Measurements from ENCODE around the gene HPS4. TPM values are rescaled to one million over a fixed set of nuclear protein-coding genes. Genes with fewer than 3 reads are reported as not detected.

Gene HPS4
- total RNA-seq, 1 donor from 2014 or later, result 95.5 TPM

DNA sequence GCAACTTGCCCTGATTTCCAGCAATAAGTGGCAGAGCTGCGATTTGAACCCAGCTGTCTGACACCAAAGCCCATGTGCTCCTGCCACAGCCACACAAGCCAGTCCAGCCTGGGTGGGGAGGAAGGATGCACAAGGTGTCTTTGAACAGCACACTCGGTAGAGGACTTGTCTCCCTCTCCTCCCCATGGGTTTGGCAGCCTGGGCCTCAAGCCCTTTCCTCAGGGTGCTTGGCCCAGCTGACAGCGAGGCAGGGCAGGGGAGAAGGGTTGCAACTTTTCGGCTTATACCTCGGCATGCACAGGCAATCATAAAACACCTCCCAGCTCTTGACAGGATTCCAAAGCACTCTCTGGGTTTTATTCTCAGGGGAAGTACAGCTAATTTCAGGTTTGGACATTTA, 35.2 kb downstream of the HPS4 start:
- peaks cover 2% of the 10 kb centered on the region for H3K27me3 Mint-ChIP-seq (ENCODE audit: insufficient read depth, low read depth)
- Histone ChIP-seq H3K9ac (no peak overlapping the region), H3K27me3 (no peaks in the 10 kb centered on the region), H3K36me3 (no peaks in the 10 kb centered on the region), H3K4me2 (no peak overlapping the region), H3K4me3 (no peak overlapping the region), H2AFZ (replicated peaks) (no peak overlapping the region), H3K79me2 (ENCODE audit: low read depth) (no peaks in the 10 kb centered on the region), H3K27ac (no peak overlapping the region), H3K4me1 (no peaks in the 10 kb centered on the region), H3K9me3 (ENCODE audit: low read depth) (no peaks in the 10 kb centered on the region), H4K20me1 (ENCODE audit: low read depth) (no peaks in the 10 kb centered on the region), H3F3A (ENCODE audit: low read depth) (no peaks in the 10 kb centered on the region)
- TF ChIP-seq EZH2phosphoT487 (IDR thresholded peaks at IDR 0.05), result no peak
- no peak for TF ChIP-seq EZH2 (IDR thresholded peaks at IDR 0.05)
- TF ChIP-seq, protein P1, sequence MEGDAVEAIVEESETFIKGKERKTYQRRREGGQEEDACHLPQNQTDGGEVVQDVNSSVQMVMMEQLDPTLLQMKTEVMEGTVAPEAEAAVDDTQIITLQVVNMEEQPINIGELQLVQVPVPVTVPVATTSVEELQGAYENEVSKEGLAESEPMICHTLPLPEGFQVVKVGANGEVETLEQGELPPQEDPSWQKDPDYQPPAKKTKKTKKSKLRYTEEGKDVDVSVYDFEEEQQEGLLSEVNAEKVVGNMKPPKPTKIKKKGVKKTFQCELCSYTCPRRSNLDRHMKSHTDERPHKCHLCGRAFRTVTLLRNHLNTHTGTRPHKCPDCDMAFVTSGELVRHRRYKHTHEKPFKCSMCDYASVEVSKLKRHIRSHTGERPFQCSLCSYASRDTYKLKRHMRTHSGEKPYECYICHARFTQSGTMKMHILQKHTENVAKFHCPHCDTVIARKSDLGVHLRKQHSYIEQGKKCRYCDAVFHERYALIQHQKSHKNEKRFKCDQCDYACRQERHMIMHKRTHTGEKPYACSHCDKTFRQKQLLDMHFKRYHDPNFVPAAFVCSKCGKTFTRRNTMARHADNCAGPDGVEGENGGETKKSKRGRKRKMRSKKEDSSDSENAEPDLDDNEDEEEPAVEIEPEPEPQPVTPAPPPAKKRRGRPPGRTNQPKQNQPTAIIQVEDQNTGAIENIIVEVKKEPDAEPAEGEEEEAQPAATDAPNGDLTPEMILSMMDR (IDR thresholded peaks at IDR 0.05), result no peak
- H3K9me3 Mint-ChIP-seq, result no peaks in the 10 kb centered on the region
- H3K4me1 Mint-ChIP-seq, result peaks cover 13% of the 10 kb centered on the region
- H3K4me3 Mint-ChIP-seq, result no peak overlapping the region
- H3K36me3 Mint-ChIP-seq, result peaks cover 17% of the 10 kb centered on the region
- DNase-seq (ENCODE audit: low spot score), result no peak
- peak overlapping the region; percentile 54 for H3K27ac Mint-ChIP-seq

DNA sequence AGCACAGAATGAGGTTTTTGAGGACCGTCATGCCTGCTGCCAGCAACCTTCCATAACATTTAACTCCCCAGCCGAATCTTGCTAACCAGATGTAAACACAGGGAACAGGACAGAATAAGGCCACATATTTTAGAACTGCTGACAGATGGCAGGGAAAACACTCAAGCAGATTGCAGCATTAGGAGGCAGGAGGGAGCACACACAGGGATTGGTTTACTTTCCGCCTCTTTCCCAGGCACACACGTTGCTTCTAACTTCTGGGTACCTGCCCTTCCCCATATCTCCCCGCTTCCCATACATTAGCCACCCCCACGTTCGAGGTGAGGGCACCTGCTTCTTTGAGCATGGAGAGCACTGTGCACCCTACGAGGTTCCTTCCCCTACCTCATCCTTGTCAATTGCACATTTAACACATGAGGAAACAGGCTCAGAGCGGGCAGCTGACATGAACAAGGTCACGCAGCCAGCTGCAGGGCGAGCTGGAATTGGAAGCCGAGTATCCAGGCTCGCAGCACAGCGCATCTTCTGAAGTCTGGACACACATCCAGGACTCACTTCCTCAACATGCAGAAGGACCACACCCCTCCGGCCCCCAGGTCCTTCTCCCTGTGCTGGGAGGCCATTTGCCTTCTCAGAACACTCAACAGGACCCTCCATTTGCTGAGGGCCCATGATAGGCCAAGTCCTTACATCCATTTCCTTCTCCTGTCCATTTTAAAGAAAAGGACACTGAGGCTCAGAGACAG, 35.8 kb downstream of the HPS4 start:
- no peaks in the 10 kb centered on the region for H3K36me3 ChIP-seq
- H3K27ac Mint-ChIP-seq, result no peak overlapping the region

DNA sequence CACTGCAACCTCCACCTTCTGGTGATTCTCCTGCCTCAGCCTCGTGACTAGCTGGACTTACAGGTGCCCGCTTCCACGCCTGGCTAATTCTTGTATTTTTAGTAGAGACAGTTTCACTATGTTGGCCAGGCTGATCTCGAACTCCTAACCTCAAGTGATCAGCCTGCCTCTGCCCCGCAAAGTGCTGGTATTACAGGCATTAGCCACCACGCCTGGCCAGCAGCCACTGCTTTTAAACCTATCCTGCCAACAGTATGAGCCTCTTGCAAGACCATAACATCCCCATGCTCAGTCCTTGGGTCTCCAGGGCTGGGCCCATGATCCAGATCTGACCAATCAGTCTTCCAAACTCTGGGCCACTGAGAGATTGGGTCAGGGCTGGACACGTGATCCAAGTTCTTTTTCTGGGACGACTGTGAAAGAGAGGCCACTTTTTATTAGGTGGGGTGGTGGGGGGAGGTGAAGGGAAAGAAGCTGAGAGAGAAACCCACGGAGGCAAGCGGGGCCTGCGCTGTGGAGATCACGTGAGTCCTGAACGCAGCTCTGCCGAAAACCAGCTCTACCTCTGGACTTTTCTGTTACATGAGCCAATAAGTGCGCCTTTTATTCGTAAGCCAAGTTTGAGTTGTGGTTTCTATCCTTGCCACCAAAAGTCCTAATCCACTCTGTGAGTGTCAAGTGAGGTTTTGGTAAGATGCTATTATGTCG, 36.6 kb downstream of the HPS4 start:
- peaks cover 12% of the 10 kb centered on the region for H3K36me3 Mint-ChIP-seq
- no peaks in the 10 kb centered on the region for H3K9me3 Mint-ChIP-seq
- DNase-seq (ENCODE audit: low spot score), result no peak
- Histone ChIP-seq H3K4me3 (no peak overlapping the region), H3K9me3 (ENCODE audit: low read depth) (no peaks in the 10 kb centered on the region), H3F3A (ENCODE audit: low read depth) (no peaks in the 10 kb centered on the region), H3K9ac (peak overlapping the region; percentile 27), H3K4me1 (no peaks in the 10 kb centered on the region), H3K4me2 (no peak overlapping the region), H3K36me3 (no peaks in the 10 kb centered on the region), H2AFZ (replicated peaks) (no peak overlapping the region), H3K79me2 (ENCODE audit: low read depth) (no peaks in the 10 kb centered on the region), H3K27ac (no peak overlapping the region), H3K27me3 (no peaks in the 10 kb centered on the region), H4K20me1 (ENCODE audit: low read depth) (no peaks in the 10 kb centered on the region)
- H3K27ac Mint-ChIP-seq, result peak overlapping the region; percentile 53
- H3K4me1 Mint-ChIP-seq, result peaks cover 13% of the 10 kb centered on the region
- TF ChIP-seq, protein P1 (IDR thresholded peaks at IDR 0.05), result no peak
- TF ChIP-seq EZH2phosphoT487 (IDR thresholded peaks at IDR 0.05) (no peak), EZH2 (IDR thresholded peaks at IDR 0.05) (no peak)
- H3K4me3 Mint-ChIP-seq, result peak overlapping the region; percentile 69
- H3K27me3 Mint-ChIP-seq (ENCODE audit: insufficient read depth, low read depth), result peaks cover 2% of the 10 kb centered on the region

More for the DNA sequence above, 35.8 kb downstream of the HPS4 start:
- Mint-ChIP-seq H3K9me3 (no peaks in the 10 kb centered on the region), H3K36me3 (peaks cover 17% of the 10 kb centered on the region), H3K4me3 (no peak overlapping the region), H3K27me3 (ENCODE audit: insufficient read depth, low read depth) (peaks cover 2% of the 10 kb centered on the region), H3K4me1 (peaks cover 13% of the 10 kb centered on the region)
- no peaks in the 10 kb centered on the region for H3K27me3 ChIP-seq
- H3K4me2 ChIP-seq, result no peak overlapping the region
- H3F3A ChIP-seq (ENCODE audit: low read depth), result no peaks in the 10 kb centered on the region
- no peak for DNase-seq (ENCODE audit: low spot score)
- no peaks in the 10 kb centered on the region for H3K4me1 ChIP-seq
- H3K27ac ChIP-seq, result no peak overlapping the region
- H3K9me3 ChIP-seq (ENCODE audit: low read depth), result no peaks in the 10 kb centered on the region
- H3K4me3 ChIP-seq, result no peak overlapping the region
- H4K20me1 ChIP-seq (ENCODE audit: low read depth), result no peaks in the 10 kb centered on the region
- peak overlapping the region; percentile 27 for H3K9ac ChIP-seq
- H3K79me2 ChIP-seq (ENCODE audit: low read depth), result no peaks in the 10 kb centered on the region
- no peak for TF ChIP-seq EZH2phosphoT487 (IDR thresholded peaks at IDR 0.05)
- TF ChIP-seq EZH2 (IDR thresholded peaks at IDR 0.05), result no peak
- TF ChIP-seq, protein P1 (IDR thresholded peaks at IDR 0.05), result no peak
- H2AFZ ChIP-seq (replicated peaks), result no peak overlapping the region
